ENCODE measurements around the gene OR7A10.
"Not testable (repeated sequence)": the region's sequence is repeated elsewhere in the genome, so short reads cannot be mapped to it uniquely, and the experiment has no call there.

The OR7A10 gene

DNA sequence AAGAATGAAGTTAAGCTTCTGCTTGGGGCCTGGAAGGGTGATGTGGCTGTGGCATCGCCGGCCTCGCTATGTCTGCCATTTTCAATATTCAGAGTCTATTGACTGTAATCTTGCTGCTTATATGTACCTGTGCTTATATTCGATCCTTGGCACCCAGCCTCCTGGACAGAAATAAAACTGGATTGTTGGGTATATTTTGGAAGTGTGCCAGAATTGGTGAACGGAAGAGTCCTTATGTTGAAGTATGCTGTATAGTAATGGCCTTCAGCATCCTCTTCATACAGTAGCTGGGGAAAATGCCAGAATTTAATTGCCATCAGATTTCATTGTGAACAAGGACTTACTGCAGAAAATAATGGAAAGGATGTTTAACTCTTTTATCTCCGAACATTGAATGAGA lies 56.5 kb downstream of the OR7A10 start:
- DNase-seq: not testable (repeated sequence)

Data from activated CD8-positive, alpha-beta memory T cell treated with anti-CD3 and anti-CD28 coated beads, Interleukin-2, amount 50 U/mL, for 4 hours (primary cell).